ENCODE data around the gene GLI2. TPM values are rescaled to one million over a fixed set of nuclear protein-coding genes. Genes with fewer than 3 reads are reported as not detected.

GLI2 gene
- total and polyA plus RNA-seq, 2 of the 4 experiments (the other 2 are of a cell fraction) = 3.8 to 26.0 TPM

DNA sequence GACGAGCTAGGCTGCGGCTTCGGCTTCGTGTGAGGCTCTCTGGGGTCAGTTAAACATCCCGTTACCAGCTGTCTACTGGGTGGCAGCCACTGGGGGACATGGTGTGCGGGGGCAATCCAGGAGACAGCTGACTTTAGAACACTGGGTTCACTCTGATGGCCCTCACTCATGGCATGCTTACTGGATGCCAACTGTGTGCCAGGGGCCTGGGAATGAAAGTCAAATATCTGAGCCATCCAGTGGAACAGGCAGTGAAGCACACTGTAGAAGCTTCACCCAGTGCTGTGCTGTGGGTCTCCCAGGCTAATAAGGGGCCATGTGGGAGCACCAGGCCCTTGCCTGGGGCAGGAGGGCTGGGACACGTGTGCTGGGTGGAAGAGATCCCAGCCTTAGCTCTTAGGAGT, 48.3 kb downstream of the GLI2 start:
- TF ChIP-seq MXI1 (IDR thresholded peaks at IDR 0.05; ENCODE audit: borderline replicate concordance, low read depth, low read length) (no peak), CEBPB (IDR thresholded peaks at IDR 0.05; ENCODE audit: low read depth, low read length) (no peak), SMC3 (IDR thresholded peaks at IDR 0.05; ENCODE audit: low read depth, low read length) (no peak), CTCF (conservative IDR thresholded peaks at IDR 0.05; ENCODE audit: low read depth, low read length) (no peak)
- CTCF ChIA-PET = interaction anchor here (0.6 kb wide), 1 partner anchor 47 kb away, joined by 3 read pairs; no protein-coding TSS in a partner anchor
- in situ Hi-C loops (cut with MboI; ENCODE audit: low sequenced_read_pairs) (no loop called here), dilution Hi-C loops (cut with HindIII; ENCODE audit: low sequenced_read_pairs, unreplicated experiment) (no loop called here), intact Hi-C loops (cut with micrococcal nuclease) (no loop called here)
- no peak overlapping the region for H2BK15ac ChIP-seq (ENCODE audit: low read depth, low read length)
- H4K91ac ChIP-seq (ENCODE audit: insufficient read depth, low read depth, low read length) = no peak overlapping the region
- peak overlapping the region; percentile 89; the same call in 1 of the 2 replicates for H2AK5ac ChIP-seq (ENCODE audit: low read depth, low read length)
- no peak overlapping the region for H4K5ac ChIP-seq (ENCODE audit: low read depth, low read length)
- no peak overlapping the region; a peak in 1 of 4 replicates for H4K8ac ChIP-seq (ENCODE audit: low read depth in 2 of 2, low read length in 2 of 2)
- H3K9ac ChIP-seq (ENCODE audit: low read depth, low read length) = no peak overlapping the region
- no peak for DNase-seq
- no peak for ATAC-seq (ENCODE audit: low read depth)
- H2AK9ac ChIP-seq (replicated peaks; ENCODE audit: low read depth, low read length, poor library complexity) = peak overlapping the region; percentile 7
- H3K56ac ChIP-seq (ENCODE audit: extremely low read depth, insufficient read depth, low read length) = no peak overlapping the region
- no peak overlapping the region for H3K23ac ChIP-seq (ENCODE audit: low read depth, low read length)
- peaks cover 59% of the 10 kb centered on the region for H3K9me1 ChIP-seq (ENCODE audit: insufficient read depth, low read length)
- H3K27me3 ChIP-seq (ENCODE audit: control insufficient read depth, insufficient read depth, low read length) = no peaks in the 10 kb centered on the region
- H3K4me1 ChIP-seq (ENCODE audit: control insufficient read depth, insufficient read depth, low read length) = peaks cover 45% of the 10 kb centered on the region
- no peak overlapping the region for H3K4me2 ChIP-seq (ENCODE audit: low read depth, low read length)
- no peak overlapping the region for H2BK5ac ChIP-seq (ENCODE audit: low read depth, low read length, poor library complexity, severe bottlenecking)
- no peaks in the 10 kb centered on the region; the same call in 1 of the 2 replicates for H3K36me3 ChIP-seq (ENCODE audit: control insufficient read depth, insufficient read depth, low read length)
- peaks cover 89% of the 10 kb centered on the region for H4K20me1 ChIP-seq (ENCODE audit: insufficient read depth, low read length)
- peak overlapping the region; percentile 48; the same call in 1 of the 2 replicates for H2BK120ac ChIP-seq (ENCODE audit: low read depth, low read length)
- peaks cover 39 to 95% of the 10 kb centered on the region in 2 experiments for H3K79me1 ChIP-seq (ENCODE audit: low read depth in 1 of 2, low read length in 2 of 2)
- 97% methylated on average over 7 of the region's 7 CpGs; no CpG with 5 or more reads in 1 of the 2 experiments for WGBS, 2 experiments (ENCODE audit: extremely low coverage in 2 of 2, insufficient read length in 1 of 2)
- H3K18ac ChIP-seq (ENCODE audit: low read depth, low read length) = no peak overlapping the region
- BruUV-seq (replicated peaks) = no TSS peak
- no peak overlapping the region for H3K27ac ChIP-seq (ENCODE audit: insufficient read depth, low read length)
- H3K4ac ChIP-seq (ENCODE audit: low read depth, low read length) = peak overlapping the region; percentile 56; the same call in 1 of the 2 replicates
- no peak overlapping the region for H2AFZ ChIP-seq (replicated peaks; ENCODE audit: low read length, poor library complexity)
- POLR2A ChIA-PET (ENCODE audit: unreplicated experiment) = no interaction called here
- peak overlapping the region; percentile 12; the same call in 1 of the 2 replicates for H3K14ac ChIP-seq (replicated peaks; ENCODE audit: low read depth, low read length)
- no peak overlapping the region for H2BK20ac ChIP-seq (ENCODE audit: low read depth, low read length)
- H3K9me3 ChIP-seq (ENCODE audit: control insufficient read depth, insufficient read depth, low read length) = no peaks in the 10 kb centered on the region
- H3K4me3 ChIP-seq (ENCODE audit: insufficient read depth, low read depth, low read length) = no peak overlapping the region

Measured in IMR-90 (cell line).